PFSK-1 (cell line): Measurements from ENCODE around the gene CYRIA.

Experiments
- POLR2AphosphoS5 ChIP-seq: IDR thresholded peaks from 2 replicates; pipeline ENCODE4 v1.6.1; 2012; ENCODE audit warnings: low read depth, mild to moderate bottlenecking, control low read depth, low read length, moderate library complexity
- TAF1 ChIP-seq: IDR thresholded peaks from 2 replicates; pipeline ENCODE4 v1.6.1; 2012; ENCODE audit warnings: low read length, control low read depth, borderline replicate concordance; ENCODE audit not compliant: insufficient read depth

DNA sequence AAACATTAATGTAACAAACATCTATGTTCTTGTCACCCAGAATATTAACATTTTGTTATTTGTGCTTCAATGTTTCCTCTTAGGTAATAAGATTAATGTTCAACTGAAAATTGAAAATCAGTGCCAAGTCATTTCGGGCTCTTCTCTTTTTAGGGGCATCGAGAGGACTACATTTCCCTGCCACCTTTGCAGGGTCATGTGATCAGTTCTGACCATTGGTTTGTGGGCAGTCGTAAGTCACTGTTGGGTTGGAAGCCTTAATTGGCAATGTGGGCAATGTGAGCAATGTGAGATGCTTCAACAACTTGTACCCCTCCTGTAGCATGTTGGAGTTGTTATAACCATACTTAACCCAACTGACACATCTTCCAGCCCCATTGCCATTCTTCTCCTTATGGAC lies 10.1 kb upstream of the CYRIA start:
- TF ChIP-seq POLR2AphosphoS5 (no peak), TAF1 (no peak)
